NCI-H146 treated with DMSO at 0.1 percent for 48 hours (cell line): ENCODE measurements around the gene SSC5D.

Experiments used
- DNase-seq: peaks from one replicate; lab custom pipeline; 2025; ENCODE audit not compliant: unreplicated experiment; lab: John Stamatoyannopoulos, UW

SSC5D gene

DNA sequence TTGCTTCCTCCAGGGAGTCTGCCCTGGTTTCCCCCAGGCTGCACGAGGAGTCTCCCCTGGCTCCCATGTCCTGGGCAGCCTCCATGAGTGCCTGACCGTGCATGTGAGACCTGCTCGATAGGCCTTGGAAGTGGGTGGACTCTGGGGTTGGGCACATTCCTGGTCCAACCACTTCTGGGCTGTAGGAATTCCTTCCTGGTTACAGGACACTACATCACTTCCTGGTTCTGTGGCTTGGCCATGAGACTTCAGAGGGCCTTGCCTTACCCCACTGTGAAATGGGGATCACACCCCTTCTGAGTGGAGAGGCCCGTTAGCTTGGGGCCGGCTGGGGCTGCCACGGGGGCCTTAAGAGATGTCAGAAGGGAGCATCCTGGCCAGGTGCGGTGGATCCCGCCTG, 15.8 kb upstream of the SSC5D start:
- DNase-seq, result no peak

- peak; percentile 88 for DNase-seq
These were observed 14.8 kb upstream of the SSC5D start for GRCh38 chr19:55473225-55474012.

DNA sequence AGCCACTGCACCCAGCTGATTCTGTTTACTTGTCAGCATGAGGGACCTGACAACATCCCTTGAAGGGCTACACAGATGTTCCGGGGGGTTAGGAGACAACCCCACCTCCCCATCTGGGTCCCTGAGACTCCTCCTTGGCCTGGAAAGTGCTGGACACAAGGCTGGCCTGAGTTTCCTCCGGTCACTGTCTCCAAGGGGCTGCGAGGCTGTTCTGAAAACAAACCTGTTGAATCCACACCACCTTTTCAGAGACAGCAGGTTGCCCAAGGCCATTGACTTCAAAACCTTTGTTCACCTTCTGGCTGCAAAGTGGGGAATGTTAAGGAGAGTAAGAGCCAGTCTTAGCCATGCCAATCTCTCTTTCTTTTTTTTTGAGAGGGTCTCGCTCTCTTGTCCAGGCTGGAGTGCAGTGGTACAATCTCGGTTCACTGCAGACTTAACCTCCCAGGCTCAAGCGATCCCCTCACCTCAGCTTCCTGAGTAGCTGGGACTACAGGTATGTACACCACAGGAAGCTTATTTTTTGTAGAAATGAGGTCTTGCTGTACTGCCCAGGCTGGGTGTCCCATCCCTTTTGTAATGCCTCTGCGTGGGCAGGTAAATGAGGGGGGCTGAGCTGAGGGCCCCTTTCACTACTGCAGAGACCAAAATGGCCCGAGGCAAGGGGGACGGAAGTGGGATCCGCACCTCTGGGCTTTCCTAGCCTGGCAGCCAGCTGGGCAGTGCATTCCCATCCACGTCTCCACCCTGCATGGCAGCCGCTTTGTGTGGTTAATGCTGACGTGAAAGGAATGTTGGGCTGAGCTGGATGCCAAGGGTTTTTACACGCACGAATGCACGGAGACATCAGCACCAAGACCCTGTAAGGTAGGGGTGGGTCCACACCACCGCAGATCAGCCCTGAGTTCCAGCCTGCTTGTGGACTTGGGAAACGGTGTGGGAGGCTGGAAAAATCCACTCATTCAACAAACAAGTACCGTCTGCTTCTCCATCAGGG, 13.7 kb upstream of the SSC5D start:
- no peak for DNase-seq

GRCh38 chr19:55476100-55476775, 12.0 kb upstream of the SSC5D start, which contains the start of gene ZNF628:
ZNF628 (plus strand) TSS chr19:55476617; CDS start chr19:55479911, 3,294 bp downstream.
- DNase-seq, result peak; percentile 92

GRCh38 chr19:55477905-55478304, 10.3 kb upstream of the SSC5D start:
- DNase-seq, result no peak

DNA sequence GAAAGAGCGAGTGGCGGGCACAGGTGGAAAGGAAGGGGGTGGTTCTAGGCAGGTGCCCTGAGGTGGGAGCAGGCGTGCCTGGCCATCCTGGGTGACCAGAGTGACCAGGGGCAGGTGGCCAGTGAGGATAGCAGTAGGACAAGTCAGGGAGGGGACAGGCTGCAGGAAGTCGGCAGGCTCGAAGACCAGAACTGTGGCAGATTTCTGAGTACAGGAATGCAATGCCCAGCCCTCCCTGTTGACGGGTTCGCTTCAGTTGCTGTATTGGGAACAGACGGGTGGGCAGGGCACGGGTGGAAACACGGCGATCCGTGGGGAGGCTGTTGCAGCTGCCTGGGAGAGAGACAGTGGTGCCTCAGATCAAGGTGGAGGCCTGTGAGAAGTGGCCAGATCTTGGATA, 9.9 kb upstream of the SSC5D start:
- no peak for DNase-seq

GRCh38 chr19:55479045-55479444, 9.2 kb upstream of the SSC5D start:
- DNase-seq, result no peak

DNA sequence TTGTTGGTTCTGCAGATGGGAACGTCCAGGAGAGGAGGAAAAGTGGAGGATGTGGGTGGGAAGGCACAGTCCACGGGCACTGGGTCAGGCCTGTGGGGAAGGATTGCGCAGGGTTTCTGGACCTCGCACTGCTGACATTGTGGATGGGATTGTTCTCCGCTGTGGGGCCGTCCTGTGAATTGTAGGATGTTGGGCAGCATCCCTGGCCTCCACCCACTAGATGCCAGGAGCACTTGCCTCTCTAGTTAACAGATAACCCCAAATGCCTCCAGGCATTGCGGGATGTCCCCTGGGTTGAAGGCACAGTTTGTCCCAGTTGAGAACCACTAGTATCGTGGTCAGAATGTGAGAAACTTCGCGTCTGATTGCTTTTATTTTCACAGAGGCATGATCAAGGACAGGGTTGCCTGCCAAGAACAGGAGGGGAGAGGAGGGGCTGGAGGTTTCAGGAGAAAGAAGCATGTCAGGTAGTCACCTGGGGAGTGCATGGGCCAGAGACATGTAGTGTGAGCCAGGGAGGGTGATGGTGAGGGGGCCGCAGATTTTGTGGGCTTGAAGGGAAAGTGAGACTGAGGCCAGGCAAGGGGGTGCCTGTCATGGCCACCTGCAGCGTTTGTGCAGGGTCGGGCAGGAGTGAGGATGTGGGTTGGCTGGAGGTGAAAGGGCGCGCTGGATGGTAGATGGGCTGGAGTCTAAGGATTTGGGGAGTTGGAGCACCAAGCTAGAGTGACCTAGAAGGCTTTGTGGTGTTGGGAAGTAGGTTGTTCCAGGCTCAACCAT, 8.6 kb upstream of the SSC5D start:
- no peak for DNase-seq

GRCh38 chr19:55481148-55481793, 7.0 kb upstream of the SSC5D start:
- DNase-seq, result no peak

DNA sequence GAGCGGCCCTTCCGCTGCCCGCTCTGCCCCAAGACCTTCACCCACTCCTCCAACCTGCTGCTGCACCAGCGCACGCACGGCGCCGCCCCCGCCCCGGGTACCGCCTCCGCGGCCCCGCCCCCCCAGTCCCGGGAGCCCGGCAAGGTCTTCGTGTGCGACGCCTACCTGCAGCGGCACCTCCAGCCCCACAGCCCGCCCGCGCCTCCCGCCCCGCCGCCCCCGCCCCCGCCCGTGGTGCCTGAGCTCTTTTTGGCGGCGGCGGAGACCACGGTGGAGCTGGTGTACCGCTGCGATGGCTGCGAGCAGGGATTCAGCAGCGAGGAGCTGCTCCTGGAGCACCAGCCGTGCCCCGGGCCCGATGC, 6.5 kb upstream of the SSC5D start:
- DNase-seq, result no peak

DNA sequence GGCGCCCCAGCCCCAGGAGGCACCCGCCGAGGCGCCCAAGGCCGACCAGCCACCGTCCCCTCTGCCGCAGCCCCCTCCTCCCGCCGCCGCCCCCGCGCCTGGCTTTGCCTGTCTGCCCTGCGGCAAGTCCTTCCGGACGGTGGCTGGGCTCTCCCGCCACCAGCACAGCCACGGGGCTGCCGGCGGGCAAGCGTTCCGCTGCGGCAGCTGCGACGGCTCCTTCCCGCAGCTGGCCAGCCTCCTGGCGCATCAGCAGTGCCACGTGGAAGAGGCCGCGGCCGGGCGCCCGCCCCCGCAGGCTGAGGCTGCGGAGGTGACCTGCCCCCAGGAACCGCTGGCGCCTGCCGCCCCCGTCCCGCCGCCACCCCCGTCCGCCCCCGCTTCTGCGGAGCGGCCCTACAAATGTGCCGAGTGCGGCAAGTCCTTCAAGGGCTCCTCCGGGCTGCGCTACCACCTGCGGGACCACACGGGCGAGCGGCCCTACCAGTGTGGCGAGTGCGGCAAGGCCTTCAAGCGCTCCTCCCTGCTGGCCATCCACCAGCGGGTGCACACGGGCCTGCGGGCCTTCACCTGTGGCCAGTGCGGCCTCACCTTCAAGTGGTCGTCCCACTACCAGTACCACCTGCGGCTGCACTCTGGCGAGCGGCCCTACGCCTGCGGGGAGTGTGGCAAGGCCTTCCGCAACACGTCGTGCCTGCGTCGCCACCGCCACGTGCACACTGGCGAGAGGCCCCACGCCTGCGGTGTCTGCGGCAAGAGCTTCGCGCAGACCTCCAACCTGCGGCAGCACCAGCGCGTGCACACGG, 5.9 kb upstream of the SSC5D start:
- no peak for DNase-seq

DNA sequence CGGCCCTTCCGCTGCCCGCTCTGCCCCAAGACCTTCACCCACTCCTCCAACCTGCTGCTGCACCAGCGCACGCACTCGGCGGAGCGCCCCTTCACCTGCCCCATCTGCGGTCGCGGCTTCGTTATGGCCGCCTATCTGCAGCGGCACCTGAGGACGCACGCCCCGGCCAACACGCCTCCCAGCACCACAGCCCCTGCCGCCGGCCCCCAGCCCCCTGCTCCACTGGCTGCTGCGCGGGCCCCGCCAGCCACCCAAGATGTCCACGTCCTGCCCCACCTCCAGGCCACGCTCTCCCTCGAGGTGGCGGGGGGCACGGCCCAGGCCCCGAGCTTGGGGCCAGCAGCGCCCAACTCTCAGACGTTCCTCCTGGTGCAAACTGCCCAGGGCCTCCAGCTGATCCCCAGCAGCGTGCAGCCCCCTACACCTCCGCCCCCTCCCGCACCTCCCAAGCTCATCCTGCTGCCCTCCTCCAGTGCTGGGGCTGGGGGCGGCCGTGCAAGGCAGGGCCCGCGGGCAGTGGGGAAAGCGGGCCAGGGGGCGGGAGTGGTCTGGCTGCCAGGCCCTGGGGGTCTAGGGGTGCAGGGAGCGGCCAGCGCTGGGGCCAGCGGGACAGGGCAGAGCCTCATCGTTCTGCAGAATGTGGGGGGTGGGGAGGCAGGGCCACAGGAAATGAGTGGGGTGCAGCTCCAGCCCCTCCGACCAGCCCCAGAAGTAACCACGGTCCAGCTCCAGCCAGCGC, 5.1 kb upstream of the SSC5D start:
- no peak for DNase-seq

- DNase-seq, result no peak
These were observed 4.3 kb upstream of the SSC5D start for GRCh38 chr19:55483706-55484592.

- peak; percentile 53 for DNase-seq
These were observed 3.4 kb upstream of the SSC5D start, which contains the start of gene NAT14 for GRCh38 chr19:55484593-55485438. NAT14 (plus strand) TSS chr19:55485188; CDS start chr19:55485709, 521 bp downstream.

GRCh38 chr19:55485439-55486011, 2.7 kb upstream of the SSC5D start:
- DNase-seq, result no peak
